GM10248 (cell line): ENCODE data around the gene PLCL1.

ENCODE experiments used
- CTCF ChIA-PET: fragments of 300-600 bp; sonication (Branson Sonifier 250); formaldehyde crosslinking; extraction: SDS; loops from one replicate; lab custom pipeline; 2021; ENCODE audit warnings: antibody characterized with exemption; lab: Yijun Ruan, JAX
- POLR2A ChIA-PET: fragments of 350-650 bp; sonication (Branson Sonifier 250); formaldehyde crosslinking; extraction: SDS; loops from one replicate; lab custom pipeline; 2020; ENCODE audit warnings: antibody characterized with exemption; lab: Yijun Ruan, JAX
- DNase-seq: peaks from one replicate; pipeline ENCODE4 v3.0.0; 2012; ENCODE audit errors: extremely low spot score
- TF ChIP-seq, protein P1 (sequence below): IDR thresholded peaks from 2 replicates; pipeline ENCODE4 v1.5.1; 2012; ENCODE audit warnings: mild to moderate bottlenecking, low read depth; ENCODE audit errors: extremely low read depth, missing control alignments, control extremely low read depth

PLCL1 gene

DNA sequence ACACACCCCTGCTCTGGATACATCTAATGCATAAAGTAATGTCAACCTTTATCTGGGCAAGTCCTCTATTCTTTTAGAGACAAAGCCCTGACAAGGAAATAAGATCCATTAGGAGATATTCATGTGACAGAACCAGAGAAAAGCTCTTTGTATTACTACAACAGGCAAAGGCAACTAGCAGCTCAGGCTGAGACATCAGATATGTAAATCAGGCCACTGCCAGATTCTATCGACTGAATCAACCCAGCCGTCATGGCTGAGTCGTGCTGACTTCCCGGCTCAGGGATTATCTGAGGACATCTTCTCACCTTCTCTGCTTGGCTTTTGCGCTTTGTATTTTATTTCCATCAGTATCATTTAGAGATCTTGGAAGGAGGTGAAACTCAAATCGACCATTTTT lies 294.5 kb downstream of the PLCL1 start:
- TF ChIP-seq, protein P1, sequence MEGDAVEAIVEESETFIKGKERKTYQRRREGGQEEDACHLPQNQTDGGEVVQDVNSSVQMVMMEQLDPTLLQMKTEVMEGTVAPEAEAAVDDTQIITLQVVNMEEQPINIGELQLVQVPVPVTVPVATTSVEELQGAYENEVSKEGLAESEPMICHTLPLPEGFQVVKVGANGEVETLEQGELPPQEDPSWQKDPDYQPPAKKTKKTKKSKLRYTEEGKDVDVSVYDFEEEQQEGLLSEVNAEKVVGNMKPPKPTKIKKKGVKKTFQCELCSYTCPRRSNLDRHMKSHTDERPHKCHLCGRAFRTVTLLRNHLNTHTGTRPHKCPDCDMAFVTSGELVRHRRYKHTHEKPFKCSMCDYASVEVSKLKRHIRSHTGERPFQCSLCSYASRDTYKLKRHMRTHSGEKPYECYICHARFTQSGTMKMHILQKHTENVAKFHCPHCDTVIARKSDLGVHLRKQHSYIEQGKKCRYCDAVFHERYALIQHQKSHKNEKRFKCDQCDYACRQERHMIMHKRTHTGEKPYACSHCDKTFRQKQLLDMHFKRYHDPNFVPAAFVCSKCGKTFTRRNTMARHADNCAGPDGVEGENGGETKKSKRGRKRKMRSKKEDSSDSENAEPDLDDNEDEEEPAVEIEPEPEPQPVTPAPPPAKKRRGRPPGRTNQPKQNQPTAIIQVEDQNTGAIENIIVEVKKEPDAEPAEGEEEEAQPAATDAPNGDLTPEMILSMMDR: no peak
- no peak for DNase-seq
- CTCF ChIA-PET: interaction anchor here (0.8 to 1.8 kb wide), 5 partner anchors 9 to 53 kb away, joined by 3 to 7 read pairs (median 4); no protein-coding TSS in a partner anchor
- POLR2A ChIA-PET: no interaction called here

DNA sequence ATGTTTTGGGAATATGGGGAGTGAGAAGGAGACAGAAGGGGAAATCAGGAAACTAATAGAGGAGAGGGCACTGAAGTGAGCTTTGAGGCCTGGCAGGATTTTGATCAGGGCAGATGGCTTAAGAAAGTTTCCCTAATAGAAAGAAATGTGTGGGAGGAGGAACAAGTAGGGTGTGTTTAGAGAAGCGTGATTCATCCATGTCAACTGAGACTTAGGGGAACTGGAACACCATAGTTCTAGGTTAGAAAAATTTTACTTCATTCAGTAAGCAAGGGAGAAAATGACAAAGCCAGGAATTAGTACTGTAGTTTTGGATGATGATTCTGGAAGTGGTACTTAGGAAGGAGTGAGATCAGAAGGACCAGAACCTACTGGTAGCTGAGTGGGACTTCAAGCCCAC lies 296.0 kb downstream of the PLCL1 start:
- ChIA-PET POLR2A (no interaction called here), CTCF (interaction anchor here (1.0 to 1.2 kb wide), 2 partner anchors 21 to 248 kb away, joined by 4 read pairs; no protein-coding TSS in a partner anchor)
- TF ChIP-seq, protein P1: no peak
- no peak for DNase-seq

DNA sequence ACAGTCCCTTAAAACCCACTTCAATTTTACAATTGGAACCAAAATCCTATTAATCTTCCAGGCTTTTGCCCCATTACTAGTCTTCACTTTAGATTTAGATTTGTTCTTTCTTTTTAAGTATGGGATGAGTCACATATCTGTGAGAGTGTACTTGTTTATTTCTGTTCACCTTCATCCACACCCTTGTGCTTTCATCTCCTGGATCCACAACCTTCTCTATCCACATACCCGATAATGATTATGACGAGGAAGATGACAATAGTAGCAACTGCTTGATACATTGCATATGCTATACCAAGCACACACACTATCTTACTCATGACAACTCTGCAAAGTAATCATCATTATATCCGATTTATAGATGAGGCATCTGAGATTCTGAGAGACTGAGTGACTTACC lies 297.3 kb downstream of the PLCL1 start:
- CTCF ChIA-PET: interaction anchor here (1.4 to 1.5 kb wide), 3 partner anchors 12 to 193 kb away, joined by 3 to 6 read pairs (median 3); no protein-coding TSS in a partner anchor
- TF ChIP-seq, protein P1: no peak

DNA sequence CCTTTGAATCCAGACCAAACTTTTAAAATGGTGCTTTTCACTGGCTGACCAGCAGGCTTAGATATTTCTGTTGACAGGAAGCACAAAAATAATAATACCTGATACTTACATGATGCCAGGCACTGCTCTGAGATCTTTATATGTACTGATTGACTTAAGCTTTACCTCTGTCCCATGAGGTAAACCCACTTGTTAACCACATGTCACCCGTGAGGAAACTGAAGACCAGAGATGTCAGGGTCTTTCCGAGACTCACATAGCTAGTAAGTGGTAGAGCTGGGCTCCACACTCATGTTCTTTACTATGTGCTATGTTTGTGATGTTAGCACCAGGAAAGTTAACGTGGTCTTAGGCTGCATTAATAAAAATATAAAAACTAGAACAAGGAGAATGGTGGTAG lies 297.7 kb downstream of the PLCL1 start:
- no peak for DNase-seq
- TF ChIP-seq, protein P1: no peak
- CTCF ChIA-PET: interaction anchor here (1.4 to 1.5 kb wide), 3 partner anchors 13 to 193 kb away, joined by 3 to 6 read pairs (median 3); no protein-coding TSS in a partner anchor
- POLR2A ChIA-PET: no interaction called here

More for the DNA sequence above, 297.3 kb downstream of the PLCL1 start:
- POLR2A ChIA-PET: no interaction called here
- no peak for DNase-seq

DNA sequence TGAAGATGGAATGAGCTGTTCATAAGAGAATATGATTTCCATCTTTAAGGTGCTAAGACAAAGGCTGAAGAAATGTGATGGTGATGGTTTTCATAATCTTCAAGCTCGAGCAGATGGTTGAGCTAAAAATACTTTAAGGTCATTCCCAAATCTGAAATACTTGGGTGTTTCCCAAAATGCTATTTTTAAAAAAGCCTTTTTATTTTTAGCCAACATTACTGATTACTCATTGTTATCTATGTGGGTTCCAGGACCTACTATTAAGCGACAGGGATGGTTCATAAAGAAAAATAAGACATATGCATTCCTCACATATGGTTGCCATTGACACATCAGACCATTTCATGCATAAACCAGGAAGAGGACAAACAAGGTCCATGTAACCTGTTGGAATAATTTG lies 298.5 kb downstream of the PLCL1 start:
- CTCF ChIA-PET: interaction anchor here (1.4 to 1.5 kb wide), 3 partner anchors 13 to 194 kb away, joined by 3 to 6 read pairs (median 3); no protein-coding TSS in a partner anchor
- POLR2A ChIA-PET: no interaction called here
- no peak for DNase-seq
- TF ChIP-seq, protein P1: no peak

DNA sequence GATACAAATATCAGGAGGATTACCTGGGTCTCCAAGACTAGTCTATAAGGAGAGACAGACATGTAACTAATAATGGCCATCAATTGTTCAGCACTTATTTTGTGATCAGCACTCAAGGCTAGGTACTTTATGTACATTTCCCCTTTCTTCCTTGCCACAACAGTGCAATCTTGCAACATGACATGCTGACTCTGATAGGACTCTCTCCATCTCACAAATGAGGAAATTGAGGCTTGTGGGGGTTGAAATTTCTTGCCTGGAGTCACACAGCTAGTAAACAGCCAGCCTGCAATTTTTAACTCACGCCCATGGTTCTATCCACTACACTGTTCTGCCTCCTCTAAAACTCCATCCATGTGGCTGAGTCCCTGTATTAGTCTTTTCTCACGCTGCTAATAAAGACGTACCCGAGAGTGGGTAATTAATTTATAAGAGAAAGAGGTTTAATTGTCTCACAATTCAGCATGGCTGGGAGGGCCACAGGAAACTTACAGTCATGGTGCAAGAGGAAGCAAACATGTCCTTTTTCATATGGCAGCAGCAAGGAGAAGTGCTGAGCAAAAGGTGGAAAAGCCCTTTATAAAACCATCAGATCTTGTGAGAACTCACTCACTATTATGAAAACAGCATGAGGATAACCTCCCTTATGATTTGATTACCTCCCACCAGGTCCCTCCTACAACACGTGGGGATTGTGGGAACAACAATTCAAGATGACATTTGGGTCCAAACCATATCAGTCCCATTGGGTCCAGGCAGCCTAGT lies 302.4 kb downstream of the PLCL1 start:
- DNase-seq: no peak
- ChIA-PET CTCF (interaction anchor here (1.2 to 1.5 kb wide), 2 partner anchors 10 to 12 kb away, joined by 5 read pairs; no protein-coding TSS in a partner anchor), POLR2A (no interaction called here)
- TF ChIP-seq, protein P1: no peak
